Uterus (tissue), 2 donors: ENCODE results near the gene GALNT9.

Experiments used
- CTCF ChIP-seq, 4 experiments: fragments of 200-600 bp in 2 of 4; fragments of 450-650 bp in 2 of 4; sonication (generic) in 2 of 4; IDR thresholded peaks; one replicate each; pipeline ENCODE4 v1.5.1; 2016 to 2019; ENCODE audit warnings: antibody characterized with exemption in 4 of 4, mild to moderate bottlenecking in 2 of 4, moderate library complexity in 1 of 4
- POLR2A ChIP-seq, 2 donors: fragments of 450-650 bp; IDR thresholded peaks; one replicate each; pipeline ENCODE4 v1.6.1; 2016; ENCODE audit warnings: antibody characterized with exemption in 2 of 2, mild to moderate bottlenecking in 1 of 2, moderate library complexity in 1 of 2

GRCh38 chr12:132176920-132177551 is 152.4 kb downstream of the GALNT9 start:
- TF ChIP-seq CTCF (IDR thresholded peaks at IDR 0.05) (no peak), POLR2A (IDR thresholded peaks at IDR 0.05) (no peak)
